ENCODE data around the gene DTHD1. TPM values are rescaled to one million over a fixed set of nuclear protein-coding genes. Genes with fewer than 3 reads are reported as not detected.

Gene DTHD1
- total and polyA plus RNA-seq, 4 donors: 0.06 to 0.42 (median 0.07) TPM; not detected in 1

- no peak for TF ChIP-seq ATF3 (IDR thresholded peaks at IDR 0.05)
- TF ChIP-seq HNF4G (IDR thresholded peaks at IDR 0.05): no peak
- no peak for TF ChIP-seq HNF4A (conservative IDR thresholded peaks at IDR 0.05)
These were observed 47.7 kb upstream of the DTHD1 start (continued) for GRCh38 chr4:36233567-36234266.

- no peaks in the 10 kb centered on the region for H3K9me3 ChIP-seq (ENCODE audit: control insufficient read depth in 4 of 4, low read length in 3 of 4)
- H3K9ac ChIP-seq (ENCODE audit: low read depth in 1 of 2, low read length in 2 of 2): no peak overlapping the region
- WGBS: 84% methylated on average over 3 of the region's 3 CpGs
- H3K27me3 ChIP-seq (ENCODE audit: control insufficient read depth in 4 of 4, insufficient read depth in 4 of 4, low read length in 3 of 4): no peaks in the 10 kb centered on the region
- peaks cover 0 to 4% (median 0%) of the 10 kb centered on the region in 4 donors for H3K36me3 ChIP-seq (ENCODE audit: control insufficient read depth in 4 of 4, insufficient read depth in 3 of 4, low read depth in 1 of 4, low read length in 3 of 4)
- H3K27ac ChIP-seq (ENCODE audit: low read depth in 1 of 2, low read length in 2 of 2): no peak overlapping the region
- TF ChIP-seq GABPA (IDR thresholded peaks at IDR 0.05 in 1 of 2, conservative IDR thresholded peaks at IDR 0.05 in 1 of 2) (no peak), HNF4G (IDR thresholded peaks at IDR 0.05) (no peak)
- H3K4me3 ChIP-seq (ENCODE audit: low read depth in 1 of 3, low read length in 3 of 3): no peak overlapping the region
- H3K4me1 ChIP-seq (ENCODE audit: control insufficient read depth in 4 of 4, insufficient read depth in 4 of 4, low read length in 3 of 4): peaks cover 0 to 3% (median under 1%) of the 10 kb centered on the region in 4 donors
- DNase-seq (ENCODE audit: low spot score): no peak
These were observed 46.1 kb upstream of the DTHD1 start for GRCh38 chr4:36235306-36235705.

- no peak for TF ChIP-seq CTCF (IDR thresholded peaks at IDR 0.05; ENCODE audit: low read depth, low read length, missing input control)
- no peak for TF ChIP-seq GABPA (IDR thresholded peaks at IDR 0.05 in 1 of 2, conservative IDR thresholded peaks at IDR 0.05 in 1 of 2)
- no peak for TF ChIP-seq NR2F2 (IDR thresholded peaks at IDR 0.05)
- TF ChIP-seq TAF1 (conservative IDR thresholded peaks at IDR 0.05): no peak
- H3K27ac ChIP-seq (ENCODE audit: low read depth in 1 of 2, low read length in 2 of 2): no peak overlapping the region
- peaks cover 0 to 10% (median 3%) of the 10 kb centered on the region in 4 donors for H3K4me1 ChIP-seq (ENCODE audit: control insufficient read depth in 4 of 4, insufficient read depth in 4 of 4, low read length in 3 of 4)
- H3K36me3 ChIP-seq (ENCODE audit: control insufficient read depth in 4 of 4, insufficient read depth in 3 of 4, low read depth in 1 of 4, low read length in 3 of 4): peaks cover 0 to 4% (median 0%) of the 10 kb centered on the region in 4 donors
- no peaks in the 10 kb centered on the region for H3K9me3 ChIP-seq (ENCODE audit: control insufficient read depth in 4 of 4, low read length in 3 of 4)
- H3K4me3 ChIP-seq (ENCODE audit: low read depth in 1 of 3, low read length in 3 of 3): no peak overlapping the region
- no peaks in the 10 kb centered on the region for H3K27me3 ChIP-seq (ENCODE audit: control insufficient read depth in 4 of 4, insufficient read depth in 4 of 4, low read length in 3 of 4)
- WGBS: 93% methylated on average over 2 of the region's 2 CpGs
- no peak overlapping the region for H3K9ac ChIP-seq (ENCODE audit: low read depth in 1 of 2, low read length in 2 of 2)
- DNase-seq (ENCODE audit: low spot score): no peak
These were observed 45.3 kb upstream of the DTHD1 start for GRCh38 chr4:36236159-36236558.

GRCh38 chr4:36237366-36238313, 43.8 kb upstream of the DTHD1 start:
- Histone ChIP-seq H3K9ac (ENCODE audit: low read depth in 1 of 2, low read length in 2 of 2) (no peak overlapping the region), H3K4me1 (ENCODE audit: control insufficient read depth in 4 of 4, insufficient read depth in 4 of 4, low read length in 3 of 4) (peaks cover 3 to 23% (median 7%) of the 10 kb centered on the region in 4 donors), H3K4me3 (ENCODE audit: low read depth in 1 of 3, low read length in 3 of 3) (no peak overlapping the region), H3K27me3 (ENCODE audit: control insufficient read depth in 4 of 4, insufficient read depth in 4 of 4, low read length in 3 of 4) (no peaks in the 10 kb centered on the region), H3K9me3 (ENCODE audit: control insufficient read depth in 4 of 4, low read length in 3 of 4) (no peaks in the 10 kb centered on the region), H3K36me3 (ENCODE audit: control insufficient read depth in 4 of 4, insufficient read depth in 3 of 4, low read depth in 1 of 4, low read length in 3 of 4) (peaks cover 0 to 4% (median 0%) of the 10 kb centered on the region in 4 donors), H3K27ac (ENCODE audit: low read depth in 1 of 2, low read length in 2 of 2) (no peak overlapping the region)
- 86% methylated on average over 4 of the region's 4 CpGs for WGBS
- DNase-seq (ENCODE audit: low spot score): no peak
- TF ChIP-seq TAF1 (conservative IDR thresholded peaks at IDR 0.05) (no peak), MAX (IDR thresholded peaks at IDR 0.05) (no peak), GABPA (IDR thresholded peaks at IDR 0.05 in 1 of 2, conservative IDR thresholded peaks at IDR 0.05 in 1 of 2) (no peak), ZBTB33 (IDR thresholded peaks at IDR 0.05) (no peak), RXRA (IDR thresholded peaks at IDR 0.05) (no peak), YY1 (IDR thresholded peaks at IDR 0.05) (no peak), FOXA2 (IDR thresholded peaks at IDR 0.05) (no peak), EGR1 (IDR thresholded peaks at IDR 0.05; ENCODE audit: low read depth in 2 of 2) (no peak), REST (IDR thresholded peaks at IDR 0.05) (no peak), HNF4A (conservative IDR thresholded peaks at IDR 0.05) (no peak)

Data from liver (tissue), 9 donors.